HepG2 (cell line): ENCODE results near the gene TCL1A. TPM values are rescaled to one million over a fixed set of nuclear protein-coding genes. Genes with fewer than 3 reads are reported as not detected.

Source experiments
- ATAC-seq: fragments of 200-7000 bp; cut with Tn5 transposase; 3 replicates; pipeline ENCODE4 v1.9.1; 2020; ENCODE audit warnings: mild to moderate bottlenecking, moderate library complexity
- BruUV-seq: library from RNA; stranded (reverse); fragments of 400-500 nt; replicated peaks from 2 replicates; lab custom pipeline; 2021; lab: Mats Ljungman, UMichigan
- CTCF ChIA-PET: fragments of 300-600 bp; formaldehyde crosslinking; extraction: SDS; loops from one replicate; lab custom pipeline; 2021; ENCODE audit warnings: low total read pairs, inconsistent platforms, low intra/inter-chr PET ratio; lab: Yijun Ruan, JAX
- POLR2A ChIA-PET: fragments of 350-600 bp; sonication (Branson Sonifier 250); formaldehyde crosslinking; loops from one replicate; lab custom pipeline; 2020; ENCODE audit warnings: antibody characterized with exemption, inconsistent platforms; lab: Yijun Ruan, JAX
- DNase-seq: peaks from one replicate; pipeline ENCODE4 v3.0.0-alpha.2; 2015; ENCODE audit warnings: low spot score
- FAIRE-seq: peaks from 3 replicates; lab custom pipeline; 2011; peaks lifted over from hg19 to GRCh38; lab: Jason Lieb, UNC
- H2AFZ ChIP-seq: one replicate; pipeline ENCODE4 v1.6.1; 2011; ENCODE audit warnings: low read length, inconsistent platforms
- H3K27ac ChIP-seq: fragments of 300-600 bp; 3 replicates; pipeline ENCODE4 v1.8.0; 2011; ENCODE audit warnings: mixed run types, mild to moderate bottlenecking, mixed read lengths, low read length, inconsistent platforms; ENCODE audit not compliant: insufficient read depth; ENCODE audit errors: extremely low read length
- H3K27me3 ChIP-seq, 2 experiments: fragments of 200-600 bp in 1 of 2; 2 replicates in 1 of 2; 3 replicates in 1 of 2; pipeline versions ENCODE4 v1.6.0 to v1.8.0; 2011; ENCODE audit warnings: low read length in 2 of 2, mild to moderate bottlenecking in 2 of 2, moderate library complexity in 2 of 2, inconsistent platforms in 1 of 2; ENCODE audit not compliant: insufficient read depth in 2 of 2, control insufficient read depth in 1 of 2
- H3K36me3 ChIP-seq, 2 experiments: fragments of 200-600 bp in 1 of 2; replicated peaks in 1 of 2; 2 replicates in 1 of 2; 3 replicates in 1 of 2; pipeline versions ENCODE4 v1.5.1 to v1.8.0; 2011; ENCODE audit warnings: low read length in 2 of 2, inconsistent platforms in 1 of 2; ENCODE audit not compliant: insufficient read depth in 2 of 2, control insufficient read depth in 1 of 2
- H3K4me1 ChIP-seq: 2 replicates; pipeline ENCODE4 v1.5.1; 2012; ENCODE audit warnings: low read length, inconsistent platforms; ENCODE audit not compliant: insufficient read depth
- H3K4me2 ChIP-seq: 2 replicates; pipeline ENCODE4 v1.6.0; 2011; ENCODE audit warnings: low read depth, low read length, inconsistent platforms
- H3K4me3 ChIP-seq, 3 experiments: fragments of 200-600 bp in 1 of 3; sonication (generic), shearing (Covaris generic) in 1 of 3; replicated peaks in 1 of 3; 2 replicates each; pipeline ENCODE4 v1.5.1; 2011 to 2016; ENCODE audit warnings: low read length in 3 of 3, inconsistent platforms in 2 of 3, low read depth in 2 of 3, mild to moderate bottlenecking in 2 of 3, control low read depth in 1 of 3, mixed read lengths in 1 of 3; ENCODE audit not compliant: insufficient read depth in 1 of 3
- H3K79me2 ChIP-seq: one replicate; pipeline ENCODE4 v1.6.1; 2011; ENCODE audit warnings: low read length, inconsistent platforms; ENCODE audit not compliant: insufficient read depth
- H3K9ac ChIP-seq: 2 replicates; pipeline ENCODE4 v1.6.0; 2011; ENCODE audit warnings: mild to moderate bottlenecking, low read depth, low read length, inconsistent platforms; ENCODE audit not compliant: insufficient read depth
- H3K9me3 ChIP-seq: 2 replicates; pipeline ENCODE4 v1.5.1; 2012; ENCODE audit warnings: mild to moderate bottlenecking, low read length
- H4K20me1 ChIP-seq: 2 replicates; pipeline ENCODE4 v1.6.0; 2011; ENCODE audit warnings: inconsistent platforms, mild to moderate bottlenecking, low read length, moderate library complexity; ENCODE audit not compliant: insufficient read depth
- BRCA1 ChIP-seq: sonication (generic); formaldehyde crosslinking; IDR thresholded peaks from 2 replicates; pipeline ENCODE4 v1.4.0; 2020; ENCODE audit warnings: missing genetic modification reagents
- CBX5 ChIP-seq: sonication (generic); formaldehyde crosslinking; IDR thresholded peaks from 2 replicates; pipeline ENCODE4 v1.4.0; 2020; ENCODE audit warnings: missing genetic modification reagents, borderline replicate concordance
- ERF ChIP-seq: IDR thresholded peaks from 2 replicates; pipeline ENCODE4 v1.6.1; 2018; ENCODE audit warnings: missing biosample characterization, missing genetic modification reagents
- FOXP4 ChIP-seq: sonication (generic); formaldehyde crosslinking; IDR thresholded peaks from 2 replicates; pipeline ENCODE4 v1.4.0; 2020; ENCODE audit warnings: missing genetic modification reagents
- KDM5A ChIP-seq: fragments of 200-600 bp; sonication (generic); IDR thresholded peaks from 2 replicates; pipeline ENCODE4 v1.7.0; 2018; ENCODE audit warnings: antibody characterized with exemption, mild to moderate bottlenecking, low read length, borderline replicate concordance
- MXI1 ChIP-seq: IDR thresholded peaks from 3 replicates; pipeline ENCODE4 v1.6.1; 2012; ENCODE audit warnings: low read depth, low read length, inconsistent platforms, borderline replicate concordance
- NFIB ChIP-seq: sonication (generic); formaldehyde crosslinking; IDR thresholded peaks from 2 replicates; pipeline ENCODE4 v1.9.0; 2021; ENCODE audit warnings: missing genetic modification reagents, mild to moderate bottlenecking, borderline replicate concordance
- PLRG1 ChIP-seq: fragments of 450-650 bp; conservative IDR thresholded peaks from 2 replicates; pipeline ENCODE4 v1.6.1; 2016
- SETDB1 ChIP-seq: sonication (generic); formaldehyde crosslinking; IDR thresholded peaks from 2 replicates; pipeline ENCODE4 v1.5.1; 2020; ENCODE audit warnings: missing genetic modification reagents, mild to moderate bottlenecking, borderline replicate concordance
- SNAPC2 ChIP-seq: sonication (generic); formaldehyde crosslinking; IDR thresholded peaks from 2 replicates; pipeline ENCODE4 v1.8.1; 2022; ENCODE audit warnings: mild to moderate bottlenecking, missing genetic modification reagents
- THAP9 ChIP-seq: sonication (generic); formaldehyde crosslinking; IDR thresholded peaks from 2 replicates; pipeline ENCODE4; 2020; ENCODE audit warnings: missing genetic modification reagents, mild to moderate bottlenecking, borderline replicate concordance
- ZBTB42 ChIP-seq: sonication (generic); formaldehyde crosslinking; IDR thresholded peaks from 2 replicates; pipeline ENCODE4 v1.5.0; 2020; ENCODE audit warnings: mild to moderate bottlenecking, missing genetic modification reagents
- ZHX2 ChIP-seq, 2 experiments: sonication (generic) in 1 of 2; formaldehyde crosslinking in 1 of 2; IDR thresholded peaks; 2 replicates each; pipeline versions ENCODE4 v1.6.1 to v1.9.0; 2014 to 2022; ENCODE audit warnings: antibody characterized with exemption in 1 of 2, borderline replicate concordance in 1 of 2, inconsistent platforms in 1 of 2, low read depth in 1 of 2, missing genetic modification reagents in 1 of 2
- ZNF781 ChIP-seq: sonication (generic); formaldehyde crosslinking; IDR thresholded peaks from 2 replicates; pipeline ENCODE4 v1.5.1; 2020; ENCODE audit warnings: borderline replicate concordance, mild to moderate bottlenecking, missing genetic modification reagents; ENCODE audit errors: not compliant biosample characterization
- ZZZ3 ChIP-seq: sonication (generic); formaldehyde crosslinking; IDR thresholded peaks from 2 replicates; pipeline ENCODE4 v1.4.0; 2020; ENCODE audit warnings: missing genetic modification reagents, mild to moderate bottlenecking, borderline replicate concordance
- in situ Hi-C: cut with HindIII; loops from 2 replicates; pipeline ENCODE4 v1.10.0; 2017; ENCODE audit warnings: low pct_unique_long_range_greater_than_20kb; ENCODE audit not compliant: extremely low pct_ligation_motif_present
- intact Hi-C: fragments of 100-400 bp; cut with micrococcal nuclease; formaldehyde crosslinking; loops from one replicate; pipeline ENCODE4 v1.10.0; 2022; ENCODE audit not compliant: unreplicated experiment
- polyA plus RNA-seq, 8 experiments: library from polyadenylated mRNA; depleted of rRNA in 3 of 8; stranded (reverse) in 7 of 8; unstranded in 1 of 8; fragments of >200 nt; fragmentation: Illumina TruSeq in 4 of 8; extraction: Trizol in 4 of 8; gene quantifications; 2 replicates each; pipeline versions ENCODE4 v1.2.1 to v1.2.3, GENCODE V29; 2011 to 2016; ENCODE audit warnings: low read depth in 4 of 8, missing spikeins in 1 of 8, mixed read lengths in 1 of 8; ENCODE audit not compliant: insufficient read depth in 1 of 8
- total RNA-seq, 5 experiments: library from RNA; depleted of rRNA; stranded (reverse); fragments of >200 nt; fragmentation: Illumina TruSeq; extraction: Trizol; gene quantifications; 2 replicates each; pipeline ENCODE4 v1.2.3, GENCODE V29; 2016; ENCODE audit warnings: low read depth in 1 of 5

TCL1A gene
- total and polyA plus RNA-seq, 2 of the 13 experiments (the other 11 are each of a cell fraction or from before 2014, with no cell fraction given) = not detected

- no peaks in the 10 kb centered on the region for H3K36me3 ChIP-seq
- no TSS peak for BruUV-seq
- H3K4me2 ChIP-seq = no peak overlapping the region
- H3K4me1 ChIP-seq = no peaks in the 10 kb centered on the region
- H3K27me3 ChIP-seq = peaks cover 0 to 6% of the 10 kb centered on the region in 2 experiments; a peak in 2 of 5 replicates
- H3K27ac ChIP-seq = no peak overlapping the region
- no peak overlapping the region for H2AFZ ChIP-seq
- no peak overlapping the region for H3K4me3 ChIP-seq
- FAIRE-seq (no peak), DNase-seq (no peak), ATAC-seq (no peak)
- no peak overlapping the region for H3K9ac ChIP-seq
- in situ Hi-C loops (no loop called here), intact Hi-C loops (no loop called here)
- no peaks in the 10 kb centered on the region for H3K9me3 ChIP-seq
- no peaks in the 10 kb centered on the region for H4K20me1 ChIP-seq
- H3K79me2 ChIP-seq = no peaks in the 10 kb centered on the region
- CTCF ChIA-PET = no interaction called here
- POLR2A ChIA-PET = no interaction called here
- TF ChIP-seq KDM5A = no peak
- TF ChIP-seq SNAPC2 (CRISPR knock-in tag) = no peak
- TF ChIP-seq ERF (CRISPR knock-in tag) = no peak
- TF ChIP-seq ZBTB42 = no peak
- TF ChIP-seq ZNF781 (CRISPR knock-in tag) = no peak
- TF ChIP-seq NFIB (CRISPR knock-in tag) = no peak
- no peak for TF ChIP-seq ZHX2 (IDR thresholded peaks at IDR 0.05; ENCODE audit: low read depth)
- no peak for TF ChIP-seq ZHX2 (CRISPR knock-in tag; IDR thresholded peaks at IDR 0.05; ENCODE audit: borderline replicate concordance)
- no peak for TF ChIP-seq MXI1
- TF ChIP-seq SETDB1 (CRISPR knock-in tag) = no peak
- no peak for TF ChIP-seq CBX5
- no peak for TF ChIP-seq BRCA1 (CRISPR knock-in tag)
- no peak for TF ChIP-seq FOXP4 (CRISPR knock-in tag)
- no peak for TF ChIP-seq PLRG1
- TF ChIP-seq THAP9 (CRISPR knock-in tag) = no peak
- no peak for TF ChIP-seq ZZZ3 (CRISPR knock-in tag)
These were observed 46.0 kb upstream of the TCL1A start for GRCh38 chr14:95759941-95760340.
